Measurements from ENCODE around the gene CPSF4.

CPSF4 gene

DNA sequence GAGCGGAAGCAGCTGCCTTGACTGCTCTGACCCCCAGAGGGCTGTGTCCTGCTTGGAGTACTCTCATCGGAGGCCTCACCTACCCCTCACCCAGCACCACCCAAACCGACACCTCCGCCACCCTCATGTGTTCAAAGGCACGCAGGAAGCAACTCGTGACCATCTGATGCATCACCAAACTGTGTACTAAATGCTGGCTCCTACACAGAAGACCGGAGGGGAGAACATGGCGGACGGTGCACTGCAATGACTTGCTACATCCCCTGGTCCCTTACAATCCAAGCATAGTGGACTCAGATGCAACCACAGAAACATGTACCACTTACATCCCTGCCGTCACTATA lies 33.8 kb upstream of the CPSF4 start:
- DNase-seq (ENCODE audit: extremely low spot score), result no peak
- TF ChIP-seq NFRKB (IDR thresholded peaks at IDR 0.05) (no peak), L3MBTL2 (conservative IDR thresholded peaks at IDR 0.05) (no peak), ARNT (IDR thresholded peaks at IDR 0.05) (no peak), LEF1 (IDR thresholded peaks at IDR 0.05; ENCODE audit: borderline replicate concordance) (no peak), ZNF384 (IDR thresholded peaks at IDR 0.05) (no peak), FOXA1 (IDR thresholded peaks at IDR 0.05) (no peak), HDGF (IDR thresholded peaks at IDR 0.05; ENCODE audit: borderline replicate concordance) (no peak), CTBP1 (IDR thresholded peaks at IDR 0.05; ENCODE audit: borderline replicate concordance) (no peak), TARDBP (IDR thresholded peaks at IDR 0.05) (no peak), FOXK2 (IDR thresholded peaks at IDR 0.05) (no peak)
- ChIA-PET POLR2A (no interaction called here), CTCF (no interaction called here)

DNA sequence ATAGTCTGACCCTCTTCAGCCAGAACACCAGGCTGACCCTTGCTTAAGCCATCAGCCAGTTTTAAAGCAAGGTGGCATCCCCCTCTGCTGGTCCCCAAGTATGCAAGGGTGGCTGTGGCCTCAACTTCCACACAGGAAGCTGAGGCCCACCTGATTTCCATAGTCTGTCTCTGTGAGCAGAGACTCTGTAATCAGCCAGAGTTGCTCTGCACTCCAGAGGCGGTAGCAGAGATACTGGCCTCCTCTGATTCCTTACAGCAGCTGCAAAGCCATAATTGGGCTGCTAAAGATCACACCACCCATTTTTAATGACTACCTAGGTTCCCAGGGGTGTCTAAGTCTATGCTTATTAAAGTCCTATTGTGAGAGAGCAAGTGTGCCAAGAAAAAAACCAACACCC lies 32.2 kb upstream of the CPSF4 start:
- ChIA-PET POLR2A (interaction anchor here (1.1 to 2.9 kb wide), 3 partner anchors 9 to 80 kb away, joined by 3 to 24 read pairs (median 5); partner anchors contain the start of gene ARPC1A), CTCF (no interaction called here)
- DNase-seq (ENCODE audit: extremely low spot score), result no peak

DNA sequence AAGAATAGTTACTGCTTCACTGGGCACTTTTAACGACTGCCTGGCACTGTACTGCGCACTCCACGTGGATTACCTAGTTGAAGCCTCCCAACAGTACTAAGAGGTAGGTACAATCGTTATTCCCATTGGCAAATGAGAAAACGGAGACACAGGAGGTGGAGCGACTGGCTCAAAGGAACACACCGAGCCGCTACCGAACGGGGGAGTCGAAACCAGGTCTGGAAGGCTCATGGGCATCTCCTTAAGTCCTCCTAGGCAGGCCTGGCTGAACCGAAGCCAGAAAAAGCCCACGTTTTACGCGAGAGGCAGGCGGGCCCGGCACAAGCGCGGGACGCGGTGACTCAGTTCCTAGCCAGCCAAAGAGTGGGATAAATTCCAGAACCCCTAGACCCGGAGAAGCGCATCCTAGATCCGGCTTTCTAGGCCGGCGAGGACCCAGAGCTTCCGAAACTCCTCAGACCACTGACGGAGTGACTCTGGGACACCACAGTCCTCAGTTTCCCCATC lies 30.8 kb upstream of the CPSF4 start:
- no peak for DNase-seq (ENCODE audit: extremely low spot score)
- TF ChIP-seq CTBP1 (IDR thresholded peaks at IDR 0.05; ENCODE audit: borderline replicate concordance) (no peak), L3MBTL2 (conservative IDR thresholded peaks at IDR 0.05) (peak; percentile 57), ELF4 (IDR thresholded peaks at IDR 0.05) (no peak)
- CTCF ChIA-PET, result no interaction called here
- POLR2A ChIA-PET, result interaction anchor here (0.9 to 2.9 kb wide), 11 partner anchors 9 to 151 kb away, joined by 3 to 24 read pairs (median 6); partner anchors contain the start of genes ARPC1A, CPSF4, PTCD1 and ZNF655

More for the DNA sequence above, 32.2 kb upstream of the CPSF4 start:
- no peak for TF ChIP-seq FOXK2 (IDR thresholded peaks at IDR 0.05)
- TF ChIP-seq CTBP1 (IDR thresholded peaks at IDR 0.05; ENCODE audit: borderline replicate concordance), result no peak
- no peak for TF ChIP-seq L3MBTL2 (conservative IDR thresholded peaks at IDR 0.05)
- TF ChIP-seq ARNT (IDR thresholded peaks at IDR 0.05), result no peak
- no peak for TF ChIP-seq FOXM1 (IDR thresholded peaks at IDR 0.05; ENCODE audit: borderline replicate concordance)
- no peak for TF ChIP-seq ZNF384 (IDR thresholded peaks at IDR 0.05)
- TF ChIP-seq SP1 (IDR thresholded peaks at IDR 0.05), result no peak
- TF ChIP-seq HDGF (IDR thresholded peaks at IDR 0.05; ENCODE audit: borderline replicate concordance), result no peak
- no peak for TF ChIP-seq BHLHE40 (IDR thresholded peaks at IDR 0.05; ENCODE audit: borderline replicate concordance)
- TF ChIP-seq, protein P1, sequence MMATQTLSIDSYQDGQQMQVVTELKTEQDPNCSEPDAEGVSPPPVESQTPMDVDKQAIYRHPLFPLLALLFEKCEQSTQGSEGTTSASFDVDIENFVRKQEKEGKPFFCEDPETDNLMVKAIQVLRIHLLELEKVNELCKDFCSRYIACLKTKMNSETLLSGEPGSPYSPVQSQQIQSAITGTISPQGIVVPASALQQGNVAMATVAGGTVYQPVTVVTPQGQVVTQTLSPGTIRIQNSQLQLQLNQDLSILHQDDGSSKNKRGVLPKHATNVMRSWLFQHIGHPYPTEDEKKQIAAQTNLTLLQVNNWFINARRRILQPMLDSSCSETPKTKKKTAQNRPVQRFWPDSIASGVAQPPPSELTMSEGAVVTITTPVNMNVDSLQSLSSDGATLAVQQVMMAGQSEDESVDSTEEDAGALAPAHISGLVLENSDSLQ (IDR thresholded peaks at IDR 0.05), result no peak
- no peak for TF ChIP-seq NFRKB (IDR thresholded peaks at IDR 0.05)
- TF ChIP-seq ELF4 (IDR thresholded peaks at IDR 0.05), result no peak
- TF ChIP-seq FOXA1 (IDR thresholded peaks at IDR 0.05), result no peak
- no peak for TF ChIP-seq TARDBP (IDR thresholded peaks at IDR 0.05)
- TF ChIP-seq SUZ12 (IDR thresholded peaks at IDR 0.05), result no peak
- no peak for TF ChIP-seq LEF1 (IDR thresholded peaks at IDR 0.05; ENCODE audit: borderline replicate concordance)

DNA sequence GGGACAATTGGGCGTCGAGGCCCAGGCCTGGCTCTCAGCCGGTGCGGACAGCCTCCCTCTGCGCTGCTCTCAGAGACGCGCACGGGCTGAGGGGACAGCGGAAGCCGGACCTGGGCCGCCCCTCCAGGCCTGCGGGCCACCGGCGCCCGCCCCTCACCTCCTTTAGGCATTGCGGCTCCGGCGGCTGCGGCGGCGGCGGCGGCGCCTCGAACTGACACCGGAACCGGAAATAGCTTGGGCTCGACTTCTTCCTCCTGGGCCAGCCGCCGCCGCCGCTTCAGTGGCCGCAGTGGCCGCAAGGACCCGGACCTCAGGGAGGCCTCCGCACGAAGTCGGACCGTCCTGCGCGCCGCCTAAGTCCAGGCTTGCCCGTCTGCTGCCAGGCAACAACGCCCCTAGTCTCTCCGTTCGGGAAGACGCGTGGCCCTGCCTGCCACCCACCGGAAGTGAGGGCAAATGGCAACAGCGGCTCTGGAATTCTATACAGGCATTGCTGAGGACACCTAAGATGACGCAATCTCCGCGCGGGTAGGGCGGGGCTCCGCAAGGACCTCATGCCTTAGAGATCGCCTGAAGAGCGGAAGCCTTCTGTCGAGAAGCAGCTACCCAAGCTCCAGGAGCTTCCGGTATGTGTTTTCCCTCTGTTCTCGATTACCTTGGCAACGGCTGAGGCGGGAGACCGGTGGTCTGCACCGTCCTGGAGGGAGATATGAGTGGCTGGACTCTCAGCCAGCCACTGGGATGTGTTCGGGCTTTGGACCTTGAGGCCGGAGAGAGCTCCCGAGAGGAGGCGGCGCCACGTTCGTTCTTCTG lies 30.2 kb upstream of the CPSF4 start, which contains the start of the genes BUD31 and PDAP1:
Gene BUD31, plus strand, starts transcription at position 591 of the 813 bp plus-strand sequence. CDS start 2,124 bp downstream, outside the sequence.
Gene PDAP1, minus strand, starts transcription at position 219 of the 813 bp plus-strand sequence. Its CDS starts 49 bp downstream, at position 170.
- ChIA-PET CTCF (no interaction called here), POLR2A (interaction anchor here (0.7 to 2.9 kb wide), 23 partner anchors 9 to 150 kb away, joined by 3 to 24 read pairs (median 5); partner anchors contain the start of genes ARPC1A, ARPC1B, CPSF4 and FAM200A)
- TF ChIP-seq L3MBTL2 (conservative IDR thresholded peaks at IDR 0.05) (peak; percentile 11; the same call in 1 of the 2 replicates), CTBP1 (IDR thresholded peaks at IDR 0.05; ENCODE audit: borderline replicate concordance) (0 out of 2 replicates have a peak, but pooled peaks have one; percentile 7), LEF1 (IDR thresholded peaks at IDR 0.05; ENCODE audit: borderline replicate concordance) (0 out of 2 replicates have a peak, but pooled peaks have one; percentile 27), ELF4 (IDR thresholded peaks at IDR 0.05) (peak; percentile 91), FOXM1 (IDR thresholded peaks at IDR 0.05; ENCODE audit: borderline replicate concordance) (no peak), BHLHE40 (IDR thresholded peaks at IDR 0.05; ENCODE audit: borderline replicate concordance) (no peak), ARNT (IDR thresholded peaks at IDR 0.05) (no peak), FOXA1 (IDR thresholded peaks at IDR 0.05) (no peak)
- DNase-seq (ENCODE audit: extremely low spot score), result peak; percentile 94

DNA sequence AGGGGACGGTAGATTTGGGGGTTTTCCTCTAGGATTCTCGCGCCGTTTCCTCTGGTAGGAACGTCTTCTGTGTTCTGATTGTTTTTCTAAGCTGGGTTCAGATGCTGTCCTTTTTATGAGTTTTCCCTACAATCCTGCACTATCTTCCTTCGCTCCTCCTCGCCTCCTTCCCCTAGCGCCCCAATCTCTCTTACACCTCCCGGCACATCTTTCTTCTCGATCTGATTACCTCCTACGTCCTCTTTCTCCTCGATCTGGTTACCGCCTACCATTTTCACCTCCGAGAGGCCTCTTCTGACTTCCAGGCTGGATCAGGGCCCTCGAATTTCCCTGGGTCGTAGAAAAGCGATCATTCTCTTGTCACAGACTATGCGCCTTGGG lies 29.6 kb upstream of the CPSF4 start:
- TF ChIP-seq CTBP1 (IDR thresholded peaks at IDR 0.05; ENCODE audit: borderline replicate concordance) (no peak), SP1 (IDR thresholded peaks at IDR 0.05) (no peak), FOXA1 (IDR thresholded peaks at IDR 0.05) (no peak), SUZ12 (IDR thresholded peaks at IDR 0.05) (no peak), ARNT (IDR thresholded peaks at IDR 0.05) (no peak), FOXM1 (IDR thresholded peaks at IDR 0.05; ENCODE audit: borderline replicate concordance) (no peak), TARDBP (IDR thresholded peaks at IDR 0.05) (no peak), L3MBTL2 (conservative IDR thresholded peaks at IDR 0.05) (no peak; the same call in 1 of the 2 replicates), NFRKB (IDR thresholded peaks at IDR 0.05) (no peak), LEF1 (IDR thresholded peaks at IDR 0.05; ENCODE audit: borderline replicate concordance) (no peak), HDGF (IDR thresholded peaks at IDR 0.05; ENCODE audit: borderline replicate concordance) (no peak), ELF4 (IDR thresholded peaks at IDR 0.05) (no peak), ZNF384 (IDR thresholded peaks at IDR 0.05) (no peak), BHLHE40 (IDR thresholded peaks at IDR 0.05; ENCODE audit: borderline replicate concordance) (no peak), FOXK2 (IDR thresholded peaks at IDR 0.05) (no peak)
- TF ChIP-seq, protein P1 (IDR thresholded peaks at IDR 0.05), result no peak
- ChIA-PET POLR2A (interaction anchor here (0.7 to 2.9 kb wide), 22 partner anchors 9 to 149 kb away, joined by 3 to 24 read pairs (median 5); partner anchors contain the start of genes ARPC1A, ARPC1B, CPSF4 and FAM200A), CTCF (no interaction called here)
- DNase-seq (ENCODE audit: extremely low spot score), result no peak

DNA sequence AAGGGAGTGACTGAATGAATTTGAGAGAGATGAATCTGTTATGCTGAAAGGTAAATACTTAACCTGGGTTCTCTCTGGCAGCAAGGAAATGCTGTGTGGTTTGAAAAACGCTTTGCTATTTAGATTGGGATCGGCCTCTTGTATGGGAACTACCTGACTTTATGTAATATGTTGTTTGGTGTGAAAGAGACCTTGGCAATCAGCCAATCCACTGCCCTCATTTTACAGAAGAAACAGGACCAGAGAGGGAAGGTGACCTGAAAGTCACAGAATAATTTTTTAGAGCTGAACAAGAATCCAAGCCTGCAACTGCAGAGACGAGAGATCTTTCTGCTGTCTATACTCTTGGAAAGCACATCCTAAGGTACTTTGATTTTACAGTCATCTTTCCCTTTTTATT lies 28.9 kb upstream of the CPSF4 start:
- no peak for DNase-seq (ENCODE audit: extremely low spot score)
- ChIA-PET POLR2A (interaction anchor here (1.1 to 2.1 kb wide), 2 partner anchors 14 to 19 kb away, joined by 3 to 16 read pairs; no protein-coding TSS in a partner anchor), CTCF (no interaction called here)
- no peak for TF ChIP-seq SP1 (IDR thresholded peaks at IDR 0.05)
- no peak for TF ChIP-seq TARDBP (IDR thresholded peaks at IDR 0.05)
- no peak for TF ChIP-seq BHLHE40 (IDR thresholded peaks at IDR 0.05; ENCODE audit: borderline replicate concordance)
- no peak for TF ChIP-seq FOXA1 (IDR thresholded peaks at IDR 0.05)
- no peak for TF ChIP-seq ZNF384 (IDR thresholded peaks at IDR 0.05)
- TF ChIP-seq, protein P1 (IDR thresholded peaks at IDR 0.05), result no peak
- TF ChIP-seq LEF1 (IDR thresholded peaks at IDR 0.05; ENCODE audit: borderline replicate concordance), result no peak
- no peak for TF ChIP-seq L3MBTL2 (conservative IDR thresholded peaks at IDR 0.05)
- no peak for TF ChIP-seq FOXM1 (IDR thresholded peaks at IDR 0.05; ENCODE audit: borderline replicate concordance)
- no peak for TF ChIP-seq HDGF (IDR thresholded peaks at IDR 0.05; ENCODE audit: borderline replicate concordance)
- TF ChIP-seq ARNT (IDR thresholded peaks at IDR 0.05), result no peak
- no peak for TF ChIP-seq ELF4 (IDR thresholded peaks at IDR 0.05)
- no peak for TF ChIP-seq SUZ12 (IDR thresholded peaks at IDR 0.05)
- no peak for TF ChIP-seq NFRKB (IDR thresholded peaks at IDR 0.05)
- TF ChIP-seq CTBP1 (IDR thresholded peaks at IDR 0.05; ENCODE audit: borderline replicate concordance), result no peak
- TF ChIP-seq FOXK2 (IDR thresholded peaks at IDR 0.05), result no peak
